ENCODE data around the gene TCEA2.
"Not testable (repeated sequence)": the region's sequence is repeated elsewhere in the genome, so short reads cannot be mapped to it uniquely, and the experiment has no call there.

TCEA2 gene

GRCh38 chr20:64082820-64083377 lies 19.9 kb downstream of the TCEA2 start:
- H3K9me3 ChIP-seq, result peaks cover 20% of the 10 kb centered on the region
- H3K27me3 ChIP-seq, result peaks cover 37% of the 10 kb centered on the region
- peaks cover 56% of the 10 kb centered on the region for H3K4me1 ChIP-seq
- H3K9ac ChIP-seq, result peak overlapping the region; percentile 55; the same call in 1 of the 2 replicates
- H3K36me3 ChIP-seq, result no peaks in the 10 kb centered on the region
- peak overlapping the region; percentile 73 for H3K4me3 ChIP-seq
- H3K27ac ChIP-seq, result peak overlapping the region; percentile 30; the same call in 1 of the 2 replicates
- H3K4me2 ChIP-seq, result peak overlapping the region; percentile 99
- peaks cover 21% of the 10 kb centered on the region for H4K20me1 ChIP-seq
- TF ChIP-seq Cebpa-rat (IDR thresholded peaks at IDR 0.05), result no peak

GRCh38 chr20:64083378-64083803 lies 20.4 kb downstream of the TCEA2 start:
- no peaks in the 10 kb centered on the region for H3K36me3 ChIP-seq
- H3K9ac ChIP-seq, result peak overlapping the region; percentile 66
- H4K20me1 ChIP-seq, result peaks cover 23% of the 10 kb centered on the region
- H3K9me3 ChIP-seq, result peaks cover 24% of the 10 kb centered on the region
- no peak for TF ChIP-seq Cebpa-rat (IDR thresholded peaks at IDR 0.05)
- H3K4me3 ChIP-seq, result peak overlapping the region; percentile 73
- H3K27ac ChIP-seq, result peak overlapping the region; percentile 38; the same call in 1 of the 2 replicates
- peak overlapping the region; percentile 99 for H3K4me2 ChIP-seq
- peaks cover 42% of the 10 kb centered on the region for H3K27me3 ChIP-seq
- H3K4me1 ChIP-seq, result peaks cover 52% of the 10 kb centered on the region

GRCh38 chr20:64083804-64084684 lies 21.0 kb downstream of the TCEA2 start, which contains the start of gene LKAAEAR1:
LKAAEAR1 (minus strand) TSS chr20:64084398; CDS start chr20:64084219, 179 bp downstream.
- peak within 1 kb of the TSS; percentile 66 for H3K9ac ChIP-seq
- no peaks in the 10 kb centered on the region for H3K36me3 ChIP-seq
- peaks cover 47% of the 10 kb centered on the region for H3K27me3 ChIP-seq

GRCh38 chr20:64084685-64085152 lies 21.7 kb downstream of the TCEA2 start:
- Histone ChIP-seq H3K27ac (no peak overlapping the region), H3K4me1 (peaks cover 45% of the 10 kb centered on the region), H3K4me2 (peak overlapping the region; percentile 99), H3K4me3 (0 out of 2 replicates have a peak overlapping the region, but pooled peaks have one; percentile 73), H3K9me3 (peaks cover 25% of the 10 kb centered on the region), H3K36me3 (no peaks in the 10 kb centered on the region), H3K9ac (no peak overlapping the region), H4K20me1 (peaks cover 36% of the 10 kb centered on the region), H3K27me3 (peaks cover 54% of the 10 kb centered on the region)
- no peak for TF ChIP-seq Cebpa-rat (IDR thresholded peaks at IDR 0.05)

More at GRCh38 chr20:64083804-64084684, 21.0 kb downstream of the TCEA2 start, which contains the start of gene LKAAEAR1:
- peak within 1 kb of the TSS; percentile 73 for H3K4me3 ChIP-seq
- H3K27ac ChIP-seq, result peak within 1 kb of the TSS; percentile 38; the same call in 1 of the 2 replicates
- peaks cover 29% of the 10 kb centered on the region for H4K20me1 ChIP-seq
- H3K9me3 ChIP-seq, result peaks cover 25% of the 10 kb centered on the region
- H3K4me1 ChIP-seq, result peaks cover 46% of the 10 kb centered on the region
- peak within 1 kb of the TSS; percentile 99 for H3K4me2 ChIP-seq
- no peak for TF ChIP-seq Cebpa-rat (IDR thresholded peaks at IDR 0.05)

GRCh38 chr20:64086801-64087200 lies 23.8 kb downstream of the TCEA2 start:
- H4K20me1 ChIP-seq, result peaks cover 45% of the 10 kb centered on the region
- no peak overlapping the region for H3K4me3 ChIP-seq
- peaks cover 27% of the 10 kb centered on the region for H3K4me1 ChIP-seq
- H3K4me2 ChIP-seq, result no peak overlapping the region
- H3K27ac ChIP-seq, result no peak overlapping the region
- TF ChIP-seq Cebpa-rat (IDR thresholded peaks at IDR 0.05), result no peak
- peaks cover 58% of the 10 kb centered on the region for H3K27me3 ChIP-seq
- H3K9ac ChIP-seq, result no peak overlapping the region
- no peaks in the 10 kb centered on the region for H3K36me3 ChIP-seq
- H3K9me3 ChIP-seq, result peaks cover 25% of the 10 kb centered on the region

GRCh38 chr20:64087226-64087825 lies 24.3 kb downstream of the TCEA2 start:
- H3K4me3 ChIP-seq, H3K4me2 ChIP-seq, H3K27ac ChIP-seq, H3K9ac ChIP-seq, H3K36me3 ChIP-seq: not testable (repeated sequence)
- peaks cover 58% of the 10 kb centered on the region for H3K27me3 ChIP-seq
- peaks cover 25% of the 10 kb centered on the region for H3K9me3 ChIP-seq
- peaks cover 25% of the 10 kb centered on the region for H3K4me1 ChIP-seq
- peaks cover 47% of the 10 kb centered on the region for H4K20me1 ChIP-seq

- not testable (repeated sequence) for H3K9ac ChIP-seq, H3K36me3 ChIP-seq, H3K4me2 ChIP-seq, H3K4me3 ChIP-seq, H3K27ac ChIP-seq
- peaks cover 25% of the 10 kb centered on the region for H3K9me3 ChIP-seq
- H4K20me1 ChIP-seq, result peaks cover 54% of the 10 kb centered on the region
- H3K4me1 ChIP-seq, result peaks cover 22% of the 10 kb centered on the region
- H3K27me3 ChIP-seq, result peaks cover 51% of the 10 kb centered on the region
These were observed 25.6 kb downstream of the TCEA2 start for GRCh38 chr20:64088586-64088985.

- no peaks in the 10 kb centered on the region for H3K36me3 ChIP-seq
- H4K20me1 ChIP-seq, result peaks cover 40% of the 10 kb centered on the region
- peaks cover 35% of the 10 kb centered on the region for H3K27me3 ChIP-seq
- peaks cover 11% of the 10 kb centered on the region; the same call in 1 of the 2 replicates for H3K4me1 ChIP-seq
- H3K27ac ChIP-seq, result no peak overlapping the region
- no peak for TF ChIP-seq Cebpa-rat (IDR thresholded peaks at IDR 0.05)
- no peak overlapping the region for H3K4me3 ChIP-seq
- H3K4me2 ChIP-seq, result no peak overlapping the region
- peaks cover 25% of the 10 kb centered on the region for H3K9me3 ChIP-seq
- H3K9ac ChIP-seq, result no peak overlapping the region
These were observed 27.2 kb downstream of the TCEA2 start for GRCh38 chr20:64090165-64090564.

- no peak for TF ChIP-seq Cebpa-rat (IDR thresholded peaks at IDR 0.05)
- Histone ChIP-seq H3K27me3 (peaks cover 23% of the 10 kb centered on the region), H3K4me3 (no peak overlapping the region), H3K36me3 (0 out of 2 replicates have a peak, but pooled peaks cover under 1% of the 10 kb centered on the region), H4K20me1 (peaks cover 33% of the 10 kb centered on the region), H3K27ac (no peak overlapping the region), H3K9ac (no peak overlapping the region), H3K4me1 (peaks cover 11% of the 10 kb centered on the region; the same call in 1 of the 2 replicates), H3K4me2 (no peak overlapping the region), H3K9me3 (peaks cover 19% of the 10 kb centered on the region)
These were observed 28.3 kb downstream of the TCEA2 start for GRCh38 chr20:64091340-64091739.
